Fibroblast of mammary gland (primary cell): Measurements from ENCODE around the gene ZNF423.
A peak's percentile ranks its signal among the peaks of the same experiment; 100 is the strongest.

Source experiments
- DNase-seq: peaks from one replicate; pipeline ENCODE4 v3.0.0-alpha.2; 2010; ENCODE audit warnings: low read depth
- H3K4me3 ChIP-seq: 2 replicates; pipeline ENCODE4 v1.5.1; 2011; ENCODE audit warnings: low read depth, mild to moderate bottlenecking, low read length, moderate library complexity; ENCODE audit not compliant: control insufficient read depth
- TF ChIP-seq, protein P1 (sequence below): conservative IDR thresholded peaks from 2 replicates; pipeline ENCODE4 v1.5.1; 2011; ENCODE audit warnings: low read depth, low read length, inconsistent platforms; ENCODE audit not compliant: control insufficient read depth, insufficient read depth

ZNF423 gene

DNA sequence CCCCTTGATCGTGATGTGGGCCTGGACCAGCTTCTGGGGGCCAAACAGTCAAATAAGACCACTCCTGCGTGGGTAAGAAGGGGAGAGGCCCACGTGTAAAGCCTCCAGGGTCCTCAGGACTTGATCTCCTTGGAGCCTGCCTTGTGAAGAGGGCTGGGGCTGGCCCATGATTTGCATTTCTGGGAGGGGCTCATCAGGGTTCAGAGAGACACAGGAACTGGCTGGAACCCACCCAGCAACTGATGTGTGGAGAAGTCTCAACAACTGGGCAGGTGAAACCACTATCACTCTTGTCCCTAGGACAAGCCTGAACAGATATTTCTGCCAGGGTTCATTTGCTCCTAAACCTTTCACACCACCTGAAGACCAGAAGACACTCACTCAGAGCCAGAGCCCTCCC is 214.7 kb downstream of the ZNF423 start:
- TF ChIP-seq, protein P1, sequence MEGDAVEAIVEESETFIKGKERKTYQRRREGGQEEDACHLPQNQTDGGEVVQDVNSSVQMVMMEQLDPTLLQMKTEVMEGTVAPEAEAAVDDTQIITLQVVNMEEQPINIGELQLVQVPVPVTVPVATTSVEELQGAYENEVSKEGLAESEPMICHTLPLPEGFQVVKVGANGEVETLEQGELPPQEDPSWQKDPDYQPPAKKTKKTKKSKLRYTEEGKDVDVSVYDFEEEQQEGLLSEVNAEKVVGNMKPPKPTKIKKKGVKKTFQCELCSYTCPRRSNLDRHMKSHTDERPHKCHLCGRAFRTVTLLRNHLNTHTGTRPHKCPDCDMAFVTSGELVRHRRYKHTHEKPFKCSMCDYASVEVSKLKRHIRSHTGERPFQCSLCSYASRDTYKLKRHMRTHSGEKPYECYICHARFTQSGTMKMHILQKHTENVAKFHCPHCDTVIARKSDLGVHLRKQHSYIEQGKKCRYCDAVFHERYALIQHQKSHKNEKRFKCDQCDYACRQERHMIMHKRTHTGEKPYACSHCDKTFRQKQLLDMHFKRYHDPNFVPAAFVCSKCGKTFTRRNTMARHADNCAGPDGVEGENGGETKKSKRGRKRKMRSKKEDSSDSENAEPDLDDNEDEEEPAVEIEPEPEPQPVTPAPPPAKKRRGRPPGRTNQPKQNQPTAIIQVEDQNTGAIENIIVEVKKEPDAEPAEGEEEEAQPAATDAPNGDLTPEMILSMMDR: no peak
- H3K4me3 ChIP-seq: no peak overlapping the region
- DNase-seq: no peak

DNA sequence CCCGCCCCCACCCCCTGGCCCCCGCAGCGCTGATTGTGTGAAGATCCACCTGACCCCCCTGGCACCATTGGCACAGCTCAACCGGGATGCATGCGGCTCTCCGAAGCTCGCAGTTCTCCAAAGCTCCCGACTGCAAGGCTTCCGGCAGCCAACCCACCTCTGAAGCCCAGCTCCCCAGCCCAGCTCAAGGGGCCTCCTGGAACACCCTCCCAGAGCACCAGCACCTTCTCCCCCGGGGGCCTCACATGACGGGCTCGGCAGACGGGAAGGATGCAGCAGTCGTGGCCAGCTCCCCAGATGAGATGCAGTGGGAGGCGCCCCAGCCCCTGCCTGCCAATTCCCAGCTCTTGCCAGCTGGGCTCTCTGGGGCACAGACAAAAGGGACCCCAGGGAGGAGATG is 215.3 kb downstream of the ZNF423 start:
- TF ChIP-seq, protein P1: no peak
- no peak for DNase-seq
- no peak overlapping the region for H3K4me3 ChIP-seq

DNA sequence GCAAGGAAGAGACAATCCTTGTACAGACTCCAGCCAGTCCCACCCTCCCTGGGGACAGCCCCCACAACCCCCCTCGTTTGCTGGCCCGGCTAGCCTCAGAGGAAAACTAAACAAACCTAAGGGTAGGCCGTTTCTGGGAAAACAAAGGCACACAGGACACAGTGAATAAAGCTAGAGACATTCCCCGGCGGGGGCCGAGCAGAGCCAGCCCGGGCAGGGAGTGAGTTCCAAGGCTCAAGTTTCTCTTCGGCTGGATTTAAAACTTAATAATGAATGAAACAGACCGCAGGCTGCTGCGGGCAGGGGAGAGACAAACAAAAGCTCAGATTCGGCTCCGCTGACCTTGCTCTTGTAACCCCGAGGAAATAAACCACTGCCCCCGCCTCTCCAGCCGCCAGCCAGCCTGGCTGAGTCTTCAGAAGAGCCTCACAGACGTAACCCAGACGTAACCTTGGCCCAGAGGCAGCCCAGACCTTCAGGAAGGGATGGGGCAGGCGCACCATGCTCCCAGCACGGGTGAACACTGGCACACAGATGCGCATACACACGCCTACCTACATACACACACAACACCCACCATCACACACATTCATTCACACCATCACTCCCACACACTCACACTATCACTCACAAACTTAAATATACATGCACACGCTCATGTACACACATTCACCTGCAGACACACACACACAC is 216.0 kb downstream of the ZNF423 start:
- TF ChIP-seq, protein P1: no peak
- H3K4me3 ChIP-seq: no peak overlapping the region
- DNase-seq: peak; percentile 62

DNA sequence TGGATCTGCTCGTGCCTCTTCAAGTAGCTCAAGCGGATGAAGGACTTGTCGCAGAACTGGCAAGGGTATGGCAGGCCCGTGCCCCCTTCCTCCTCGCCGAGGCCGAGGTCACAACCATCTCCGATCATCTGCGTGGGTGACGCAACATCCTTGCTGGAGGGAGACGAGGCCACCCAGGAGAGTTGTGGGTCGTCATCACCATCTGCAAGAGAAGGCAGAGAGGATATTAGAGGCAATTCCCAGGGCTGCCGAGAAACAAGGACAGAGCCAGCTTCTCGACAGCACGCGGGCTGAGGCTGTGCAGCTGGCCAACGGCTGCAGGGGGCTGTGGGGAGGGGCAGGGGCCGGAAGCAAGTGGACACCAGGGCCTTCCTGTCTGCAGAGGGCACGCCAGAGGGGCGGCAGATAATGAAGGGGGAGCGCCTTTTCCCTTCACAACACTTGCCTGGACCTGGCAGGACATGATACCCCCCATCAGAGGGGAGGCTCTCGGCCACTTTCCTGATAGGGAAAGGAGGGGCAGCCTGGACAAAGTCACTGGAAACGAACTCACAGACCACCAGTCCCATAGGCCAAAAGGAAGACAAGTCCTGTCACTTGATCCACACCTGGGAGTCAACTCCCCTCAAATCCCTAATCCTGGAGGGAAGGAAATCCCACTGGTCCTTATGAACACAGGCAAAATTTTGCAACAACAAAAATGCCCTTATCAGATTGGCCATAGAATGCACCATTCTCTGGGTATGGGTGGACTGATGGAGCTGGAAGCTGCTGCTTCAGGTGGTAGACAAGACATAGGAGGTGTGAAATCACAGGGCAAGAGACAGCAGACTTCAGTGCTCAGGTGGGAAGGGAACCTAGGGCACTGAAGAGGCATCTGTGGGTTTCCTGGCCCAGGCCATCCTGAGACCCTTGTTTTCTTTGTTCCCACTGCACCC is 217.0 kb downstream of the ZNF423 start:
- no peak overlapping the region for H3K4me3 ChIP-seq
- TF ChIP-seq, protein P1: no peak
- no peak for DNase-seq

DNA sequence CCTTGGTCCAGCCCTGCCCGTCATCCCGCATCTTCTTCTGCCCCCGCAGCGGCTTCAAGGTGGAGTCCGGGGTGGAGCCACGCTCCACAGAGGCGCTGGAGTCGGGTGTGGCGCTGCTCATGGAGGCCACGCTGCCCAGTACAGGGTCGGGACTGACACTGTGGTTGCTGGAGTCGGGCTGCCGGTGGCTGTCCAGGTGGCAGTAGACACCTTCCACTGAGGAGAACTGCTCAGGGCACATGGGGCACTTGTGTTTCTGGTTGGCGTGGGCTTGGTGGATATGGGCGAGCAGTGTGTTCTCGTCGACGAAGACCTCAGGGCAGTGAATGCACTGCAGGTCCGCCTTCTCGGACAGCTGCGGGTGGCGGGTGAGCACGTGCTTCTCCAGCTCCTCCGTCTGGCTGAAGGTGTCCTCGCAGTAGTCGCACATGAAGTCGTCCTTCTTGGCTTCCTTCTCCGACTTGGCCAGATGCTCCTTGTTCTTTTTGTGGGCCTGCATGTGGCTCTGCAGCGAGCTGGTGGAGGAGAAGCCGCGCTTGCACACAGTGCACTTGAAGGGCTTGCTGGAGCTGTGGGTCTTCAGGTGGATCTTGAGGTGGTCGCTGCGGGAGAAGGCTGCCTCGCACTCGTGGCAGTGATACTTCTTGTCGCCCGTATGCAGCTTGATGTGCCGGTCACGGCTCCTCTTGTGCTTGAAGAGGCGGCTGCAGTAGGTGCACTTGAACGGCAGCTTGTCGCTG is 217.8 kb downstream of the ZNF423 start:
- TF ChIP-seq, protein P1: no peak
- no peak overlapping the region for H3K4me3 ChIP-seq
- no peak for DNase-seq

DNA sequence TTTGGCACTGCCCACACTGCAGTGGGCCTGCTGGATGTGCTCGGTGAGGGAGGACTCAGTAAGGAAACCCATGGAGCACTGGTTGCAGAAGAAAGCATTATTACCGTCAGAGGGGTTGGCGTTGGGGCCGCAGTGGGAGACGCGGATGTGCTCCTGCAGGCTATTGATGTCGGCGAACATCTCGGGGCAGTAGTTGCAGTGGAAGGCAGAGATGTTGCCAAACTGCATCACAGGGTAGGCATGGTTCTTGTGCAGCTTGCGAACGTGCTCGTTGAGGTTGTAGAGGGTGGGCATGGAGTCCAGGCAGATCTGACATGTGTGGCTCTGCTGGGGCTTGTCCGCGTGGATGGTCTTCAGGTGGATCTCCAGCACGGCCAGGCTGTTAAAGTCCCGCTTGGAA is 218.4 kb downstream of the ZNF423 start:
- H3K4me3 ChIP-seq: no peak overlapping the region
- TF ChIP-seq, protein P1: no peak
- no peak for DNase-seq
